GM19372 (cell line): Measurements from ENCODE around the gene KCNAB1.
"Not testable (repeated sequence)": the region's sequence is repeated elsewhere in the genome, so short reads cannot be mapped to it uniquely, and the experiment has no call there.

Experiments
- ATAC-seq: cut with Tn5 transposase; IDR thresholded peaks from one replicate; pipeline ENCODE4 v1.9.1; 2021; ENCODE audit warnings: mild to moderate bottlenecking, low read depth, moderate library complexity; ENCODE audit not compliant: unreplicated experiment

KCNAB1 gene

GRCh38 chr3:156256945-156257344 lies 136.6 kb downstream of the KCNAB1 start:
- ATAC-seq, result no peak

GRCh38 chr3:156258301-156258700 lies 137.9 kb downstream of the KCNAB1 start:
- ATAC-seq, result no peak

GRCh38 chr3:156259896-156260295 lies 139.5 kb downstream of the KCNAB1 start:
- ATAC-seq, result no peak

GRCh38 chr3:156260331-156260730 lies 140.0 kb downstream of the KCNAB1 start:
- no peak for ATAC-seq

- ATAC-seq, result no peak
Measured at GRCh38 chr3:156264771-156265170, 144.4 kb downstream of the KCNAB1 start.

- no peak for ATAC-seq
Measured at GRCh38 chr3:156271508-156271907, 151.1 kb downstream of the KCNAB1 start.

GRCh38 chr3:156271995-156272719 lies 151.8 kb downstream of the KCNAB1 start:
- no peak for ATAC-seq

- ATAC-seq, result no peak
Measured at GRCh38 chr3:156273111-156273694, 152.8 kb downstream of the KCNAB1 start.

- no peak for ATAC-seq
Measured at GRCh38 chr3:156274791-156275190, 154.4 kb downstream of the KCNAB1 start.

GRCh38 chr3:156284637-156285036 lies 164.3 kb downstream of the KCNAB1 start:
- ATAC-seq, result not testable (repeated sequence)

GRCh38 chr3:156285626-156286025 lies 165.2 kb downstream of the KCNAB1 start:
- ATAC-seq, result no peak

GRCh38 chr3:156290924-156291271 lies 170.5 kb downstream of the KCNAB1 start:
- no peak for ATAC-seq

- no peak for ATAC-seq
Measured at GRCh38 chr3:156291272-156292123, 171.1 kb downstream of the KCNAB1 start.

GRCh38 chr3:156293566-156293965 lies 173.2 kb downstream of the KCNAB1 start:
- ATAC-seq, result no peak

GRCh38 chr3:156297582-156297981 lies 177.2 kb downstream of the KCNAB1 start:
- no peak for ATAC-seq

- no peak for ATAC-seq
Measured at GRCh38 chr3:156298014-156298413, 177.6 kb downstream of the KCNAB1 start.

- no peak for ATAC-seq
Measured at GRCh38 chr3:156298938-156299337, 178.6 kb downstream of the KCNAB1 start.

GRCh38 chr3:156299569-156299968 lies 179.2 kb downstream of the KCNAB1 start:
- ATAC-seq, result no peak

- no peak for ATAC-seq
Measured at GRCh38 chr3:156300371-156300770, 180.0 kb downstream of the KCNAB1 start.

- ATAC-seq, result no peak
Measured at GRCh38 chr3:156300929-156301840, 180.8 kb downstream of the KCNAB1 start.
